HepG2 (cell line): ENCODE data around the gene UXS1. TPM values are rescaled to one million over a fixed set of nuclear protein-coding genes. Genes with fewer than 3 reads are reported as not detected.

Experiments
- CBFB ChIP-seq: sonication (generic); formaldehyde crosslinking; IDR thresholded peaks from 2 replicates; pipeline ENCODE4 v1.4.0; 2020; ENCODE audit warnings: missing genetic modification reagents
- HDAC2 ChIP-seq: sonication (generic); formaldehyde crosslinking; IDR thresholded peaks from 2 replicates; pipeline ENCODE4 v1.4.0; 2020; ENCODE audit warnings: missing genetic modification reagents
- HNF4A ChIP-seq: sonication (generic); formaldehyde crosslinking; IDR thresholded peaks from 2 replicates; pipeline ENCODE4 v1.4.0; 2020; ENCODE audit warnings: missing genetic modification reagents
- MED1 ChIP-seq: sonication (generic); formaldehyde crosslinking; IDR thresholded peaks from 2 replicates; pipeline ENCODE4 v1.4.0; 2020; ENCODE audit warnings: missing genetic modification reagents
- RARA ChIP-seq: IDR thresholded peaks from 2 replicates; pipeline ENCODE4 v1.6.1; 2016; ENCODE audit warnings: missing genetic modification reagents, missing compliant biosample characterization
- SMC3 ChIP-seq: IDR thresholded peaks from 2 replicates; pipeline ENCODE4 v1.6.1; 2011; ENCODE audit warnings: low read length, improper control_type of control experiment
- SMYD3 ChIP-seq: sonication (generic); formaldehyde crosslinking; IDR thresholded peaks from 2 replicates; pipeline ENCODE4 v1.8.1; 2023; ENCODE audit warnings: mild to moderate bottlenecking, missing genetic modification reagents
- TRIM24 ChIP-seq: sonication (generic); formaldehyde crosslinking; IDR thresholded peaks from 2 replicates; pipeline ENCODE4 v1.8.0; 2022; ENCODE audit warnings: mild to moderate bottlenecking, missing genetic modification reagents
- ZNF12 ChIP-seq: sonication (generic); formaldehyde crosslinking; IDR thresholded peaks from 2 replicates; pipeline ENCODE4 v1.5.0; 2020; ENCODE audit warnings: missing genetic modification reagents
- ZSCAN30 ChIP-seq: sonication (generic); formaldehyde crosslinking; IDR thresholded peaks from 2 replicates; pipeline ENCODE4 v1.5.0; 2020; ENCODE audit warnings: mild to moderate bottlenecking, missing genetic modification reagents
- polyA plus RNA-seq, 8 experiments: library from polyadenylated mRNA; depleted of rRNA in 3 of 8; stranded (reverse) in 7 of 8; unstranded in 1 of 8; fragments of >200 nt; fragmentation: Illumina TruSeq in 4 of 8; extraction: Trizol in 4 of 8; gene quantifications; 2 replicates each; pipeline versions ENCODE4 v1.2.1 to v1.2.3, GENCODE V29; 2011 to 2016; ENCODE audit warnings: low read depth in 4 of 8, missing spikeins in 1 of 8, mixed read lengths in 1 of 8; ENCODE audit not compliant: insufficient read depth in 1 of 8
- total RNA-seq, 5 experiments: library from RNA; depleted of rRNA; stranded (reverse); fragments of >200 nt; fragmentation: Illumina TruSeq; extraction: Trizol; gene quantifications; 2 replicates each; pipeline ENCODE4 v1.2.3, GENCODE V29; 2016; ENCODE audit warnings: low read depth in 1 of 5
- TF ChIP-seq, protein P1 (sequence below): sonication (generic); formaldehyde crosslinking; IDR thresholded peaks from 2 replicates; pipeline ENCODE4 v1.8.0; 2022; ENCODE audit warnings: mild to moderate bottlenecking, missing genetic modification reagents; ENCODE audit not compliant: insufficient replicate concordance
- TF ChIP-seq, protein P2 (sequence below): sonication (generic); formaldehyde crosslinking; IDR thresholded peaks from 2 replicates; pipeline ENCODE4 v1.8.0; 2022; ENCODE audit warnings: mild to moderate bottlenecking, missing genetic modification reagents, moderate library complexity
- TF ChIP-seq, protein P3 (sequence below): sonication (generic); formaldehyde crosslinking; IDR thresholded peaks from 2 replicates; pipeline ENCODE4 v1.4.0; 2020; ENCODE audit warnings: missing genetic modification reagents
- TF ChIP-seq, protein P4 (sequence below): IDR thresholded peaks from 2 replicates; pipeline ENCODE4 v1.6.1; 2016; ENCODE audit warnings: low read depth
- TF ChIP-seq, protein P5 (sequence below): sonication (generic); formaldehyde crosslinking; IDR thresholded peaks from 2 replicates; pipeline ENCODE4 v1.4.0; 2020; ENCODE audit warnings: missing genetic modification reagents, mild to moderate bottlenecking, borderline replicate concordance
- TF ChIP-seq, protein P6 (sequence below): sonication (generic); formaldehyde crosslinking; IDR thresholded peaks from 2 replicates; pipeline ENCODE4 v1.4.0; 2020; ENCODE audit warnings: missing genetic modification reagents
- TF ChIP-seq, protein P7 (sequence below): sonication (generic); formaldehyde crosslinking; IDR thresholded peaks from 2 replicates; pipeline ENCODE4 v1.4.0; 2020; ENCODE audit warnings: missing genetic modification reagents

Gene UXS1
- total and polyA plus RNA-seq, 2 of the 13 experiments (the other 11 are each of a cell fraction or from before 2014, with no cell fraction given), result 53.3 to 110 TPM

DNA sequence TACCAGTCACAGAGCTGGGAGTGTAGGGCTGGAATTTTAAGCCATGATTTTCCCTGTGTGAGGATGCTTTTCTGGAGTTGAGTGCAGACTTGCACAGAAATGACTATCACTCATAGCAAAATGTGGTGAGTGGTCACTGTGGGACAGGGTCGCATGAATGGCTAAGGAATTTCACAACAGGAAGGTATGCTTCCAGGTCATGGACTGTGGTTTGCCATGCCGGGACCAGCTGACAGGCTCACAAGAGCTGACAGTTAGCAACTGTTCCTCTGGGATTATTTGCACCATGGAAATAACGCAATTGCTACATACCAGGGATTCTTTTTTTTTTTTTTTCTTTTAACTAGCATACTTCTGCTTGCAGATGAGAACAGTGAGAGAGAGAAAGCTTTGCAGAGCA is 3.8 kb upstream of the UXS1 start (continued):
- TF ChIP-seq, protein P1, sequence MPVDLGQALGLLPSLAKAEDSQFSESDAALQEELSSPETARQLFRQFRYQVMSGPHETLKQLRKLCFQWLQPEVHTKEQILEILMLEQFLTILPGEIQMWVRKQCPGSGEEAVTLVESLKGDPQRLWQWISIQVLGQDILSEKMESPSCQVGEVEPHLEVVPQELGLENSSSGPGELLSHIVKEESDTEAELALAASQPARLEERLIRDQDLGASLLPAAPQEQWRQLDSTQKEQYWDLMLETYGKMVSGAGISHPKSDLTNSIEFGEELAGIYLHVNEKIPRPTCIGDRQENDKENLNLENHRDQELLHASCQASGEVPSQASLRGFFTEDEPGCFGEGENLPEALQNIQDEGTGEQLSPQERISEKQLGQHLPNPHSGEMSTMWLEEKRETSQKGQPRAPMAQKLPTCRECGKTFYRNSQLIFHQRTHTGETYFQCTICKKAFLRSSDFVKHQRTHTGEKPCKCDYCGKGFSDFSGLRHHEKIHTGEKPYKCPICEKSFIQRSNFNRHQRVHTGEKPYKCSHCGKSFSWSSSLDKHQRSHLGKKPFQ (CRISPR knock-in tag), result no peak
- TF ChIP-seq MED1 (CRISPR knock-in tag) (peak; percentile 83), ZSCAN30 (no peak), ZNF12 (0 out of 2 replicates have a peak, but pooled peaks have one; percentile 25), HDAC2 (CRISPR knock-in tag) (peak; percentile 90), TRIM24 (CRISPR knock-in tag) (0 out of 2 replicates have a peak, but pooled peaks have one; percentile 53), SMC3 (peak; percentile 38), SMYD3 (CRISPR knock-in tag) (no peak), RARA (peak; percentile 81), HNF4A (CRISPR knock-in tag) (peak; percentile 72), CBFB (peak; percentile 82; the same call in 1 of the 2 replicates)
- TF ChIP-seq, protein P2, sequence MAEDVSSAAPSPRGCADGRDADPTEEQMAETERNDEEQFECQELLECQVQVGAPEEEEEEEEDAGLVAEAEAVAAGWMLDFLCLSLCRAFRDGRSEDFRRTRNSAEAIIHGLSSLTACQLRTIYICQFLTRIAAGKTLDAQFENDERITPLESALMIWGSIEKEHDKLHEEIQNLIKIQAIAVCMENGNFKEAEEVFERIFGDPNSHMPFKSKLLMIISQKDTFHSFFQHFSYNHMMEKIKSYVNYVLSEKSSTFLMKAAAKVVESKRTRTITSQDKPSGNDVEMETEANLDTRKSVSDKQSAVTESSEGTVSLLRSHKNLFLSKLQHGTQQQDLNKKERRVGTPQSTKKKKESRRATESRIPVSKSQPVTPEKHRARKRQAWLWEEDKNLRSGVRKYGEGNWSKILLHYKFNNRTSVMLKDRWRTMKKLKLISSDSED, result no peak
- TF ChIP-seq, protein P3, sequence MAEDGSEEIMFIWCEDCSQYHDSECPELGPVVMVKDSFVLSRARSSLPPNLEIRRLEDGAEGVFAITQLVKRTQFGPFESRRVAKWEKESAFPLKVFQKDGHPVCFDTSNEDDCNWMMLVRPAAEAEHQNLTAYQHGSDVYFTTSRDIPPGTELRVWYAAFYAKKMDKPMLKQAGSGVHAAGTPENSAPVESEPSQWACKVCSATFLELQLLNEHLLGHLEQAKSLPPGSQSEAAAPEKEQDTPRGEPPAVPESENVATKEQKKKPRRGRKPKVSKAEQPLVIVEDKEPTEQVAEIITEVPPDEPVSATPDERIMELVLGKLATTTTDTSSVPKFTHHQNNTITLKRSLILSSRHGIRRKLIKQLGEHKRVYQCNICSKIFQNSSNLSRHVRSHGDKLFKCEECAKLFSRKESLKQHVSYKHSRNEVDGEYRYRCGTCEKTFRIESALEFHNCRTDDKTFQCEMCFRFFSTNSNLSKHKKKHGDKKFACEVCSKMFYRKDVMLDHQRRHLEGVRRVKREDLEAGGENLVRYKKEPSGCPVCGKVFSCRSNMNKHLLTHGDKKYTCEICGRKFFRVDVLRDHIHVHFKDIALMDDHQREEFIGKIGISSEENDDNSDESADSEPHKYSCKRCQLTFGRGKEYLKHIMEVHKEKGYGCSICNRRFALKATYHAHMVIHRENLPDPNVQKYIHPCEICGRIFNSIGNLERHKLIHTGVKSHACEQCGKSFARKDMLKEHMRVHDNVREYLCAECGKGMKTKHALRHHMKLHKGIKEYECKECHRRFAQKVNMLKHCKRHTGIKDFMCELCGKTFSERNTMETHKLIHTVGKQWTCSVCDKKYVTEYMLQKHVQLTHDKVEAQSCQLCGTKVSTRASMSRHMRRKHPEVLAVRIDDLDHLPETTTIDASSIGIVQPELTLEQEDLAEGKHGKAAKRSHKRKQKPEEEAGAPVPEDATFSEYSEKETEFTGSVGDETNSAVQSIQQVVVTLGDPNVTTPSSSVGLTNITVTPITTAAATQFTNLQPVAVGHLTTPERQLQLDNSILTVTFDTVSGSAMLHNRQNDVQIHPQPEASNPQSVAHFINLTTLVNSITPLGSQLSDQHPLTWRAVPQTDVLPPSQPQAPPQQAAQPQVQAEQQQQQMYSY (CRISPR knock-in tag), result peak; percentile 53; the same call in 1 of the 2 replicates
- TF ChIP-seq, protein P4, sequence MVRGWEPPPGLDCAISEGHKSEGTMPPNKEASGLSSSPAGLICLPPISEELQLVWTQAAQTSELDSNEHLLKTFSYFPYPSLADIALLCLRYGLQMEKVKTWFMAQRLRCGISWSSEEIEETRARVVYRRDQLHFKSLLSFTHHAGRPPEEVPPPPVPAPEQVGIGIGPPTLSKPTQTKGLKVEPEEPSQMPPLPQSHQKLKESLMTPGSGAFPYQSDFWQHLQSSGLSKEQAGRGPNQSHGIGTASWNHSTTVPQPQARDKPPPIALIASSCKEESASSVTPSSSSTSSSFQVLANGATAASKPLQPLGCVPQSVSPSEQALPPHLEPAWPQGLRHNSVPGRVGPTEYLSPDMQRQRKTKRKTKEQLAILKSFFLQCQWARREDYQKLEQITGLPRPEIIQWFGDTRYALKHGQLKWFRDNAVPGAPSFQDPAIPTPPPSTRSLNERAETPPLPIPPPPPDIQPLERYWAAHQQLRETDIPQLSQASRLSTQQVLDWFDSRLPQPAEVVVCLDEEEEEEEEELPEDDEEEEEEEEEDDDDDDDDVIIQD, result peak; percentile 64; the same call in 1 of the 2 replicates
- TF ChIP-seq, protein P5, sequence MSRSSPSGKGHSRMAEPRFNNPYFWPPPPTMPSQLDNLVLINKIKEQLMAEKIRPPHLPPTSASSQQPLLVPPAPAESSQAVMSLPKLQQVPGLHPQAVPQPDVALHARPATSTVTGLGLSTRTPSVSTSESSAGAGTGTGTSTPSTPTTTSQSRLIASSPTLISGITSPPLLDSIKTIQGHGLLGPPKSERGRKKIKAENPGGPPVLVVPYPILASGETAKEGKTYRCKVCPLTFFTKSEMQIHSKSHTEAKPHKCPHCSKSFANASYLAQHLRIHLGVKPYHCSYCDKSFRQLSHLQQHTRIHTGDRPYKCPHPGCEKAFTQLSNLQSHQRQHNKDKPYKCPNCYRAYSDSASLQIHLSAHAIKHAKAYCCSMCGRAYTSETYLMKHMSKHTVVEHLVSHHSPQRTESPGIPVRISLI (CRISPR knock-in tag), result peak; percentile 98
- TF ChIP-seq, protein P6, sequence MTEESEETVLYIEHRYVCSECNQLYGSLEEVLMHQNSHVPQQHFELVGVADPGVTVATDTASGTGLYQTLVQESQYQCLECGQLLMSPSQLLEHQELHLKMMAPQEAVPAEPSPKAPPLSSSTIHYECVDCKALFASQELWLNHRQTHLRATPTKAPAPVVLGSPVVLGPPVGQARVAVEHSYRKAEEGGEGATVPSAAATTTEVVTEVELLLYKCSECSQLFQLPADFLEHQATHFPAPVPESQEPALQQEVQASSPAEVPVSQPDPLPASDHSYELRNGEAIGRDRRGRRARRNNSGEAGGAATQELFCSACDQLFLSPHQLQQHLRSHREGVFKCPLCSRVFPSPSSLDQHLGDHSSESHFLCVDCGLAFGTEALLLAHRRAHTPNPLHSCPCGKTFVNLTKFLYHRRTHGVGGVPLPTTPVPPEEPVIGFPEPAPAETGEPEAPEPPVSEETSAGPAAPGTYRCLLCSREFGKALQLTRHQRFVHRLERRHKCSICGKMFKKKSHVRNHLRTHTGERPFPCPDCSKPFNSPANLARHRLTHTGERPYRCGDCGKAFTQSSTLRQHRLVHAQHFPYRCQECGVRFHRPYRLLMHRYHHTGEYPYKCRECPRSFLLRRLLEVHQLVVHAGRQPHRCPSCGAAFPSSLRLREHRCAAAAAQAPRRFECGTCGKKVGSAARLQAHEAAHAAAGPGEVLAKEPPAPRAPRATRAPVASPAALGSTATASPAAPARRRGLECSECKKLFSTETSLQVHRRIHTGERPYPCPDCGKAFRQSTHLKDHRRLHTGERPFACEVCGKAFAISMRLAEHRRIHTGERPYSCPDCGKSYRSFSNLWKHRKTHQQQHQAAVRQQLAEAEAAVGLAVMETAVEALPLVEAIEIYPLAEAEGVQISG, result peak; percentile 54
- TF ChIP-seq, protein P7, sequence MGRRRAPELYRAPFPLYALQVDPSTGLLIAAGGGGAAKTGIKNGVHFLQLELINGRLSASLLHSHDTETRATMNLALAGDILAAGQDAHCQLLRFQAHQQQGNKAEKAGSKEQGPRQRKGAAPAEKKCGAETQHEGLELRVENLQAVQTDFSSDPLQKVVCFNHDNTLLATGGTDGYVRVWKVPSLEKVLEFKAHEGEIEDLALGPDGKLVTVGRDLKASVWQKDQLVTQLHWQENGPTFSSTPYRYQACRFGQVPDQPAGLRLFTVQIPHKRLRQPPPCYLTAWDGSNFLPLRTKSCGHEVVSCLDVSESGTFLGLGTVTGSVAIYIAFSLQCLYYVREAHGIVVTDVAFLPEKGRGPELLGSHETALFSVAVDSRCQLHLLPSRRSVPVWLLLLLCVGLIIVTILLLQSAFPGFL (CRISPR knock-in tag), result no peak
